ENCODE measurements around the gene SLC33A1.
"Not testable (repeated sequence)": the region's sequence is repeated elsewhere in the genome, so short reads cannot be mapped to it uniquely, and the experiment has no call there.

SLC33A1 gene

DNA sequence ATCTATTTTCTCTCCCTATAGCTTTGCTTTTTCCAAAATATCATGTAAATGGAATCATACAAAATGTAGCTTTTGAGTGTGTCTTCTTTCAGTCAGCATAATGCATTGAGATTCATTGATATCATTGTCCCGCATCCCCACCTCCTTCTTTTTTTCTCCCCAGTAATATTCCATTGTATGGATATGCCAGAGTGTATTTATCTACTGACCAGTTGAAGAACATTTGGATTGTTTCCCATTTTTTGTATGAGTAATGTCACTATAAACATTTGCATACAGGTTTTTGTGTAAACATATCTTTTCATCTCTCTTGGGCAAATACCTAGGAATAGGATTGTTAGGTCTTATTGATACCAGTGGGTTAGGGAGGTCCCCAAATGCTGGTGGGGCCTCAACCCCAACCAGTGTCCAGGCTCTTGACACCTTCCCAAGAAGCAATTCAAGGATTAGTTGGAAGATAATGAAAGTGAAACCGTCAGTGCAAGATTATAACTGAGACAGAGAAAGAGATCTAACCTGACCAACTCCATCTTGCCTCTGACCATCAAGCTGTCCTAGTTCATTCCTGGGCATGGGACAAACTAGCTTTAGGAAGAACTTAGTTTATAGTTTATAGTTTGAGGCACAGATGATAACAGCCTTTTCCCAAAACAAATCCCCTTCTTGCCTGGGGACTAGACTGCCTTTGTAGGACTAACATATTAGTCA is 7.4 kb upstream of the SLC33A1 start:
- no peak for DNase-seq

DNA sequence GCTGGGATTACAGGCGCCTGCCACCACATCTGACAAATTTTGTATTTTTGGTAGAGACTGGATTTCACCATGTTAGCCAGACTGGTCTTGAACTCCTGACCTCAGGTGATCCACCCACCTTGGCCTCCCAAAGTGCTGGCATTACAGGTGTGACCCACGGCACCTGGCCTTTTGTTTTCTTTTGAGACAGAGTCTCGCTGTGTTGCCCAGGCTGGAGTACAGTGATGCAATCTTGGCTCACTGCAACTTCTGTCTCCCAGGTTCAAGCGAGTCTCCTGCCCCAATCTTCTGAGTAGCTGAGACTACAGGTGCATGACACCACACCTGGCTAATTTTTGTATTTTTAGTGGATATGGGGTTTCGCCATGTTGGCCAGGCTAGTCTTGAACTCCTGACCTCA is 6.2 kb upstream of the SLC33A1 start:
- DNase-seq, result not testable (repeated sequence)

DNA sequence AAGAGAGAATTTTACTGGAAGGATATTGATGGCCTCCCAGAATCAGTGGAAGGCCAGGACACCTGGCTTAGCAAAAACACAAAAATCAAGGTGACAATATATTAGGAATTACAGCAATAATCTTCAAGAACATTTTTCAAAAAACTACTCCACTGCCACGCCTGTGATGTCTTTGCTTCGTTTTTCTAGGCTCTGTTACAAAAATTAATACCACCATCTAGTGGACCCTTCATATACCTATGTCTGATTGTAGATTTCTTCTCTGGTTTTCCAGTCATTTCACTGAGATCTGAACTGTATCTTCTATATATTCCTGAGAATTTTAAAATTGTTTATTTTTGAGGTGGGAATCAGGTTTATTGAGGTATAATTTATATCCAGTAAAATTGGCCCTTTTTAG is 5.6 kb upstream of the SLC33A1 start:
- no peak for DNase-seq

DNA sequence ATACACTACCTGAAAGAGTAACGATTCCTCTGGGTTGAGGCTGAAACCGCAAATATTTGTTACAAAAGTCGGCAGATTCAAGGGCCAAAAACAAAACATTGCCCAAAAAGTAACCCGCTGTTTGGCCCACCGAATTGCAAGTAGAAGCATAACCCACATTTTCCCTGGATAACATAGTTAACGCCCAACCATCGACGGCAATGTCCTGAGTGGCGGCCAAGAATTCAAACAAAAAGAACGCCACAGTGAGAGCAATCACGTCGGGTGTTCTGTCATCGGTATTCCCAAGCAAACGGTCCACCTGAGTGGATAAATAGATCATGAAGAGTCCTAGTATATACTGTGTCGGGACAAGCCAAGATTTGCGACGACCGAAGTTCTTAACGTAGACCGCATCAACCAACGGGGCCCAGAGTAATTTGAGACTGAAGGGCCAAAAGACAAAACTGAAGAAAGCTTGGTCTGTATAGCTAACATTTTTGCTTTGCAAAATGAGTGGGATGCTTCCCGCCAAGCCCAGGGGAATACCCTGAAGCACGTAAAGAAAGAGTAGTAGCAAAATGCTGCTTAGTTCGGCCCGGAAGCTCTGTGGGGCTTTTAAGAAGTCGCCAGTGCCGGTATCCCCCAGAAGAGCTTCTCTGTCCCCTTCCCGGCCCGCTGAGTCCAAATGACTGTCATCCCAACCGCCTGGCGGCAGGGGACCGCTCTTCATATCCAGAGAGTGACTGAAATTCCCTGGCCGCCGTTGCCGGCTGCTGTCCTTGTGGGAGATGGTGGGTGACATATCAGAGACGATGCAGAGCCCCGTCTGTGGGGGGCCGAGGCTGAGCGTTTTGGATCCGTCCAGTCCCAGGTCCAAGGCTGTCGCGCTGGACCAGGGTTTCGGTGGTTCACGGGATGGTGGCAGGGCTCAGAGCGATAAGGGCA is 750 bp downstream of the SLC33A1 start:
- peak; percentile 14 to 27 for DNase-seq

DNA sequence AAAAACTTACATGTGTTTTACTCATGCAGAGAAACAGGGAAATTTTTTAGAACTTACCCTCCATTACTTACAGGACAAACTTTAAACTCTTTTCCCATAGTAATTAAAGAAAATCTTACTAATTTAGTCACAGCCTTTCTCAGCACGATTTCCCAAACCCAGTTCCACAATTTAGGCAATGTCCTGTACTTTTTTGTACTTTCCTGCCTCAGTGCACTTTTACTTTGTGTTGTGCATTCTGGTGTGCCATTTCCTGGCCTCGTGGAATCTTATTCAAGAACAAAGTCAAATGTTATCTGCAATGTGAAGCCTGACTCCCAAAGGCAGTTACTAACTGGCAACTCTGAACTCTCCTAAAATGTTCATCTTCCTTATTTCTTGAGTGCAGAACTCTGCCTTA is 1.9 kb downstream of the SLC33A1 start:
- DNase-seq, result no peak

DNA sequence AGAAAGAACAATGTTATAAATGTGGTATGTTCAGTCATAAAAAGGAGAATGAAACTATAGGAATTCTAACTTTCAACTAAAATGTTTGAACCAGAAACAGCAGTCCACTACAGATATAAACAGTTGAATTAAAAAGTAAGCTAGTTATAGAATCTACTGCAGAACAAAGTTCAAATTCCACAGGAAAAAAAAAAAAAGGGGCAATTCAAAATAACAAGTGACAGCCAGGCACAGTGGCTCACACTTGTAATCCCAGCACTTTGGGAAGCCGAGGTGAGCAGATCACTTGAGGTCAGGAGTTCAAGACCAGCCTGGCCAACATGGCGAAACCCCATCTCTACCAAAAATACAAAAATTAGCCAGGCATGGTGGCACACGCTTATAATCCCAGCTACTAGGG is 4.8 kb downstream of the SLC33A1 start:
- not testable (repeated sequence) for DNase-seq

DNA sequence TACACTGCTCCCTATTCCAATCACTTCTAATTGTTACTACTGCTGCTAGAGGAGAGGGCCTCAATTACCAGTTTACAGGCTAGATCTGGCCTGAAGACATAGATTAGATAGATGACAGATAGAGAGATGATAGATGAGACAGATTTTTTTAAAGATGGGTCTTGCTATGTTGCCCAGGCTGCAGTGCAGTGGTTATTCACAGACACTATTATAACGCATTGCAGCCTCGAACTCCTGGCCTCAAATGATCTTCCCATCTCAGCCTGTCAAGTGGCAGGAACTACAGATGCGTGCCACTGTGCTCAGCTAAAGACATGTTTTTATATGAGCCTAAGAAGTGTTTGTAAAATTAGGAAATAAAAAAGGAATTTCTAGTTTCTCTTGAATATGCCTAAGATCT is 6.2 kb downstream of the SLC33A1 start:
- DNase-seq, result no peak

DNA sequence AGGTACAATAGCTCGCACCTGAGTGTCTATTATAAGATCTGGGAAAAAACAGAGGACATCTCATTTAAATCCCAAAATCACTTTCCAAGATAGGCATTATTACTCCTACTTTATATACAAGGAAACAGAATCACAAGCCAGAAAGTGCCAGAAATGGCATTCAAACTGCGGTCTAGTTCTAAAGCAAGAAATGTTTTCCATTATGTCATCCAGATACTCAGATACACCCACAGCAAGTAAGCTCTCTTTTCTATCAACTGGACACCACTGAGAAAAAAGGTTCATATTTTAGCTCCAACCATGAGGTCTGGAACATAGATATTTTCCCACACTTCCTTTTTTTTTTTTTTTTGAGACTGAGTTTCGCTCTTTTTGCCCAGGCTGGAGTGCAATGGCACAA is 8.1 kb downstream of the SLC33A1 start:
- DNase-seq, result no peak

DNA sequence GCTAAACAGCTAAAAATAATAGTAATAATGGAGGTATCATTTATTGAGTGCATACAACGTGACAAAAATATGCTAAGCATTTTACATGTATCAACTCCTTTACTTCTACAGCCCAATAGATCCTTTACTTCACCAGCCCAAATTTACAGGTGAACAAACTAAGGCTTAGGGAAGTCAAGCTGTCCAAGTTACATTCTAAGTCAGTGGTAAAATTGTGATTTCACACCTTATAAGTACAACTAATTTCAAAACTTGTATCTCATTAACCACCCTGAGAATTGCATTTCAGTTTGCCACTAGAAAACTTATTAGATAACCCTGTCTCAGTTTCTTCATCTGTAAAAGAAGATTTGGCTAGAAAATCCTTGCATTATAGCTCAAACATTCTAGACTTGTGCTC is 10.7 kb downstream of the SLC33A1 start:
- no peak for DNase-seq

DNA sequence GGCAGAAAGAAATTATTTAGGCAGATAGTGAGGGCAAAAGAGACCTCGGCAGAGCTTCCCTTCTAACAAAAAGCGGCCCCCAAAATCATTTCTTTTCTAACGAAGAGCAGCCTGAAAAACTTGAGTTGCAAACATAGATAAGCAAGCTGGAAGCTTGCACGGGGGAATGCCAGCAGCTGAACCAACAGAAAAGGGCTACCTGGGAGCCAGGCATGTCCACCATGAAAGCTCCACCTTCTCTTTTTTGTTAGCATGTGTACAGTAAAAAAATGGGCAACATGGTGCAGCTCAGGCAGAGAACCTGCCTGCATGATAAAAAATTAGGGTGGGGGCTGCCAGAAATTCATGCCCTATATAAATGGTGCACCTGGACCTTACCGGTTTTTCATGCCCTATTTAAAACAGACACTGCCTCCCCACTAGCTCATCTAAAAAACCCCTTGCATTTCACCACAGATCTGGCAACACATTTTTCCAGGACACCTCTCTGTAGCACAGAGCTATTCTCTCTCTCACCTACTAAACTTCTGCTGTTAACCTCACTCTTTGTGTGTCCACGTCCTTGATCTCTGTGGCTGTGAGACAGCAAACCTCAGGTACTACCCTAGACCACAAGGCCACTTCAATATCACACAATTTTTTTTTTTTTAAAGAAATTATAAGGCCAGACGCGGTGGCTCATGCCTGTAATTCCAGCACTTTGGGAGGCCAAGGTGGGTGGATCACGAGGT is 18.7 kb downstream of the SLC33A1 start:
- no peak for DNase-seq

DNA sequence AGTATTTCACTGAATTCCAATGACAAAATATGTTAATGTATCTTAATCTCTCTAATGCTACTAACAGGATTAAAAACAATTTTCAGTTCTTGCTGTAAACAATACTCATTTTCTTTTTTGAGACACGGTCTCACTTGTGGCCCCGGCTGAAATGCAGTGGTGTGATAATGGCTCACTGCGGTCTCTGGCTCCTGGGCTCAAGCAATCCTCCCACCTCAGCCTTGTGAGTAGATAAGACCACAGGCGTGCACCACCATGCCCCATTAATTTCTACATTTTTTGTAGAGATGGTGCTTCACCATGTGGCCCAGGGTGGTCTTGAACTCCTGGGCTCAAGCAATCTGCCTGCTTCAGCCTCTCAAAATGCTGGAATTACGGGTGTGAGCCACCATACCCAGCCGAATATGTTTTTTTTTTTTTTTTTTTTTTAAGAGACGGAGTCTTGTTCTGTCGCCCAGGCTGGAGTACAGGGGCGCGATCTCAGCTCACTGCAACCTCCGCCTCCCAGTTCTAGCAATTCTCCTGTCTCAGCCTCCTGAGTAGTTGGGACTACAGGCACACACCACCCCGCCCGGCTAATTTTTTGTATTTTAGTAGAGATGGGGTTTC is 25.6 kb downstream of the SLC33A1 start:
- not testable (repeated sequence) for DNase-seq

DNA sequence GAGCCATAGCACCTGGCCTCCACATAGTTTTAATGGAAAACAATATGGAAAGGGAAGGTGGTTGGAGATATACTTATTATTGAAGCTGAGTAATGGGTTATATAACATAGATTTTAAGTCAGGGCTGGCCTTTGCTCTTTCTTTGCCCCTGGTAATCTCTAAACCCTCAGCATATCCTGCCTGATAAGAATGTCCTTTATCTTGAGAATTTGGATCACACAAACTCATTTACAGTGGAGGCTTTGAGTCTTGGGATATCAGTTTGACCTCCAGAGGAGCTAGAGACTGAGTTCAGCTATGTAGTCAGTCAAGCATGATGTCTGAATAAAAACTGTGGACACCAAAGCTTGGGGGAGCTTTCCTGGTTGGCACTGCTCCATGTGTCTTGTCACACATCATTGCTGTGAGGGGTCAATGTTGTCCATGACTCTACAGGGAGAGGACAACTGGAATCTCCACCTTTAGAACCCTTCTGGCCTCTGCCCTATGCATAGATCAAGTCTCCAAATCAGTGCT is 39.1 kb downstream of the SLC33A1 start:
- no peak for DNase-seq

DNA sequence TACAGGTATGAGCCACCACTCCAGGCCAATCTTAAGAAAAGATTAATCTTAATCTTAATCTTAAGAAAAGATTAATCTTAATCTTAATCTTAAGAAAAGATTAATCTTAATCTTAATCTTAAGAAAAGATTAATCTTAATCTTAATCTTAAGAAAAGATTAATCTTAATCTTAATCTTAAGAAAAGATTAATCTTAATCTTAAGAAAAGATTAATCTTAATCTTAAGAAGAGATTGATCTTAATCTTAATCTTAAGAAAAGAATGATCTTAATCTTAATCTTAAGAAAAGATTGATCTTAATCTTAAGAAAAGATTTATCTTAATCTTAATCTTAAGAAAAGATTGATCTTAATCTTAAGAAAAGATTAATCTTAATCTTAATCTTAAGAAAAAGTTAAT is 41.0 kb downstream of the SLC33A1 start:
- DNase-seq, result not testable (repeated sequence)

DNA sequence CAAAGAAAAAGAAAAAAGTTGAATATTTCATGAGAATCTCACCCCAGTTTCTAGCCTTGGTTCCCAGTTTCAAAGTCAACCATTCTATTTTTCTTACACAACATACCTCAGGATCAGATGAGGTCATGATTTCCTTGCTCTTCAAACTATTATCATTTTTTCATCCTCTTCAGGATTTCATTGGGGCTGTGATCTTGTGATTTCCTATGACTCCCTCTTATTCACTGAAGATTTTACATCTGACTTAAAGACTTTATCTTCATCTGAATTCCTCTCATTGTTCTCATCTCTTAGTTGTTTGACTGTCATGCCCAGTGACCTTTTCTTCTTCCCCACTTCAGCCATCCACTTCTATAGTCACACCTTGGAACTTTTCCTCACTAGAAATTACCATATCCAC is 45.0 kb downstream of the SLC33A1 start:
- no peak for DNase-seq

DNA sequence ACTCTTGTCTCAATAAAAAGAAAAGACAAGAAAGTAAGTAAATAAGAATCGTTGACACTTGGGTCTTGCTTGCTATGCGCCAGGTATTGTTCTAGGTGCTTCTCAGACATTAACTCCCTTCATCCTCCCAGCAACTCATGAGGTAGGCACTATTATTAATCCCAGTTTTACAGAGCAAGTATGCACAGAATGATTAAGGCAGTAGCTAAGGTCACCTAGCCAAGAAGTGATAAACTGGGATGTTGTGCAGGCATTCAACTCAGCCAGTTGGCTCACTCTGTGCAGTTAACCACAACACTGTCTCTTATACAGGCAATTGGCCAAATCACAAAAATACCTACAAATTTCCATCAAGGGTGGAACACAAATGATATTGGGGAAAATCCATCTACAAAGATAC is 46.4 kb downstream of the SLC33A1 start:
- DNase-seq, result no peak

DNA sequence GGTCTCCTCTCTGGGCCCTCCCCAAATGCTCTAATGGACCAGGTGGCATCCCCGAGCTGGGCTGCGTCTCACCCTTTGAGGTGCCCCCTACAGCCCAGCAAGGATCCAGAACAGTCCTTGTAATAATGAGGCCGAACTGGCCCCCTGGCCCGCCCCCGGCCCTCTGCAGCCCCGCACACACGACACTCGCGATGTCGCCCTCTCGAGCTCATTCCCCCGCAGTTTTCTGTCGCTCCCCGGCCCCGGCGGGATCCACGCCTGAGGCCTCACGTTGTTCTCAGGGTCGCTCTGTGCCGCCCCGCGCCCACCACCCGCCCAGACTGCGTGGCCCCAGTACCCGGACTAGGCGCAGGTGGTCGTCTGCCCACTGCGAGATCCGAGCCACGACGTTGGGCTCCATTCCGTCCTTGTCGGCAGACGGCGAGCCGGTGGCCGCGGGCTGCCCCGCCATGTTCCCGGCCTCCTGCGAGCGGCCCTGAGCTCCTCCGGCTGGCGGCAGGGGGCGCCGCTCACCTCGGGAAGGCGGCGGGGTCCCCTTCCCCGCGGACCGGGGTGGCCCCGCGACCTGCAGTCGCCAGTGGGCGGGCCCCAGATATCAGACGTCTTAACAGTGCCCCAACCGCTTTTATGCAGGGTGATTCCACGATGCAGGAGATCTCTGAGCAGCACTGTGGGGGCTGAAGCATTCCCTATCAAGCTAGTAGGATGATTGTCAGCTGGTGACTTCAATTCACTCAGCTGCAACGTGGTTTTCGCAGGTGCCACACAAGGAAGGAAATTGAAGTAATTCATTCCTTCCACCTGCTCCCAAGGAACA is 48.2 kb downstream of the SLC33A1 start, which contains the start of gene C3orf33:
Gene C3orf33, minus strand, starts transcription at position 477 of the 817 bp plus-strand sequence. Its CDS starts 26 bp downstream, at position 451.
- DNase-seq, result peak; percentile 74 to 78

DNA sequence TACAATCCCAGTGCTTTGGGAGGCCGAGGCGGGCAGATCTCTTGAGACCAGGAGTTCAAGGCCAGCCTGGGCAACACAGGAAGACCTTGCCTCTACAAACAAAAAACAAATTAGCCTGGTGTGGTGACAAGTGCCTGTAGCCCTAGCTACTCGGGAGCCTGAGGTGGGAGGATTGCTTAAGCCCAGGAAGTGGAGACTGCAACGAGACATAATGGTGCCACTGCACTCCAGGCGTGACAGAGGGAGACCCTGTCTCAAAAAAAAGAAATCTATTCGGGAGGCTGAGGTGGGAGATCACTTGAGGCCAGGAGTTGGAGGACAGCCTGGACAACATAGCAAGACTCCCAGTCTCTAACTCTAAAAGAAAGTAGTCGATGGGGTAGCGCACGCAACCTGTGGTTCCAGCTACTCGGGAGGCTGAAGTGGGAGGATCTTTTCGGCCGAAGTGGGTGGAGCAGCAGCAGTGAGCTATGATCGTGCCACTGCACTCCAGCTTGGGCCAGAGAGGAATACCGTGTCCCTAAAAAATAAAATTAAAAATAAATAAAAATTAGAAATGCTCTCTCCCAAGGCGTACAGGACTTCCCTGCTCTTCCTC is 48.9 kb downstream of the SLC33A1 start:
- peak in 1 of 2 donors; percentile 16 for DNase-seq

DNA sequence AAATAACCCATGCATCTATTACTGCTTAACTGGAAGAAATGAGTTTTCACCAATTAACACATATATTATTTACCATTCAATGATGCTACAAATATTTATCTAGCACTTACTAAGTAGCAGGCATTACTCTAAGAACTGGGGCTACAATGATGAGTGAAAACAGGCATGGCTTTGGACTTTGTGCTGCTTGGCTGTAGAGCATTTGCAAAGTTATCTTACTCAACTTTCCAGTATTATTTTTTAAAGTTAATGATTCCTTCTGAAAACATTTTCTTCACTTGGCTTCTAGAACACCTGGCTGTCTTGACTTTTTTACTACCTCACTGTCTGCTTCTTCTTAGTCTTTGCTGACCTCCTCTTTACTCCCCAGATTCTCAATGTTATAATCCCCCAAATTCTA is 49.9 kb downstream of the SLC33A1 start:
- DNase-seq, result no peak

DNA sequence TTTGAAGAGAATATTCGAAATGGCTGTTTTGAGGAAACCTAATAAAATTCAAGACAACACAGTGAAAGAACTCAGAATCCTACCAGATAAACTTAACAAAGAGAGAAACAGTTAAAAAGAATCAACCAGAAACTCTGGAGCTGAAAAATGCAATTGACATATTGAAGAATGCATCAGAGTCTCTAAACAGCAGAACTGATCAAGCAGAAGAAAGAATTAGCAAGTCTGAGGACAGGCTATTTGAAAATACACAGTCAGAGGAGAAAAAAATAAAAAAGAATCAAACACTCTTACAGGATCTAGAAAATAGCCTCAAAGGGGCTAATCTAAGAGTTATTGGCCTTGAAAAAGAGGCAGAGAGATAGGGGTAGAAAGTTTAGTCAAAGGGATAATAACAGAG is 61.7 kb downstream of the SLC33A1 start:
- no peak for DNase-seq

DNA sequence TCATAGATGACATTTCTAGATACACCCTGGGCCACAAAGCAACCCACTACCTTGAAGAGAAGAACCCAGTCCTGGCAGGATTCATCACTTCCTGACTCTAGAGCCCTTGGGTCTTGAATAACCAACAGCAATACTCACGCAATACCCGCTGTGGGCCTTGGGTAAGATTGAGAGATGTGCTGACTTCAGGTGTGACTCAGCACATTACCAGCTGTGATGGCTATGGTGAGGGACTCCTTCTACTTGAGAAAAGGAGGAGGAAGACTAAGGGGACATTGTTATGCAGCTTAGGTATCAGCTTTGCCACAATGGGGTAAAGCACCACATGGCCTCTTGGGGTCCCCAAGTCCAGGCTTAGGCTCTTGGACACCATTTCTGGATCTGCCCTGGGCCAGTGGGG is 63.0 kb downstream of the SLC33A1 start:
- no peak for DNase-seq

DNA sequence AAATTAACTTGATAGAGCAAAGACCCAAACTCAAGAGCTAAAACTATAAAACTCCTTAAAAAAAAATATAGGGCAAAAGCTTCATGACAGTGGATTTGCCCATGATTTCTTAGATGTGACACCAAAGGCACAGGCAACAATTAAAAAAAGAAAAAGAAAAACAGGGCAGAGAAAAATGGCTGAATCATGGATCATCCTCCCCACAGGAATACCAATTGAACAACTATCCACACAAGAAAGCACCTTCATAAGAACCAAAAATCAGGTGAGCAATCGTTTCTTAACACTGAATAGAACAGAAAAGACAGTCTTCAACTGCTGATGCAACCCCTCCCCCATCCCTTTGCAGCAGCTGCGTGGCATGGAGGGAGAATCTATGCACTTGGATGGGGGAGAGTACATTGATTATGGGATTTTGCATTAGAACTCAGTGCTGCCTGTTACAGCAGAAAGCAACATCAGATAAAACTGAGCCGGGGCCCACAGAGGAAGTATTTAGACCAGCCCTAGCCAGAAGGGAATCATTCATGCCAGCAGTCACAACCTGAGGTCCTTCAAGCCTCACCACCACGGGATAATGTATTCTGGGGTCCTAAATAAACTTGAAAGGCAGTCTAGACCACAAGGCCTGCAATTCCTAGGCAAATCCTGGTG is 63.8 kb downstream of the SLC33A1 start:
- DNase-seq, result no peak
